Endothelial cell of umbilical vein (primary cell): ENCODE results near the gene DSG4. TPM values are rescaled to one million over a fixed set of nuclear protein-coding genes. Genes with fewer than 3 reads are reported as not detected.

ENCODE experiments used
- BruUV-seq: library from RNA; stranded (reverse); fragments of 400-500 nt; replicated peaks from 2 replicates; lab custom pipeline; 2021; lab: Mats Ljungman, UMichigan
- CTCF ChIA-PET: fragments of 300-600, 350-600 bp; sonication (Branson Sonifier 250); formaldehyde crosslinking; loops from one replicate; lab custom pipeline; 2021; ENCODE audit warnings: antibody characterized with exemption, inconsistent platforms; lab: Charles Lee
- POLR2A ChIA-PET: fragments of 300-600, 350-600 bp; sonication (Branson Sonifier 250); formaldehyde crosslinking; loops from one replicate; lab custom pipeline; 2021; ENCODE audit warnings: antibody characterized with exemption, inconsistent platforms; lab: Charles Lee
- DNase-seq: peaks from one replicate; pipeline ENCODE4 v3.0.0-alpha.2; 2011; ENCODE audit warnings: low read depth, low spot score
- FAIRE-seq: peaks from 2 replicates; lab custom pipeline; 2011; peaks lifted over from hg19 to GRCh38; lab: Jason Lieb, UNC
- H2AFZ ChIP-seq: 2 replicates; pipeline ENCODE4 v1.6.0; 2012; ENCODE audit warnings: low read depth, low read length, control low read depth, inconsistent platforms
- H3K27ac ChIP-seq: 2 replicates; pipeline ENCODE4 v1.5.1; 2011; ENCODE audit warnings: low read depth, mild to moderate bottlenecking, control low read depth, low read length, moderate library complexity; ENCODE audit not compliant: insufficient read depth
- H3K27me3 ChIP-seq, 2 experiments: 2 replicates each; pipeline versions ENCODE4 v1.6.0 to v1.6.1; 2011; ENCODE audit warnings: low read length in 2 of 2, mixed read lengths in 1 of 2; ENCODE audit not compliant: control insufficient read depth in 2 of 2, insufficient read depth in 2 of 2
- H3K36me3 ChIP-seq, 2 experiments: 2 replicates in 1 of 2; 3 replicates in 1 of 2; pipeline ENCODE4 v1.5.1; 2011; ENCODE audit warnings: low read length in 2 of 2, mild to moderate bottlenecking in 1 of 2, moderate library complexity in 1 of 2; ENCODE audit not compliant: control insufficient read depth in 2 of 2, insufficient read depth in 2 of 2; ENCODE audit errors: extremely low read depth in 1 of 2
- H3K4me1 ChIP-seq: 3 replicates; pipeline ENCODE4 v1.5.1; 2011; ENCODE audit warnings: mild to moderate bottlenecking, low read length; ENCODE audit not compliant: control insufficient read depth, insufficient read depth; ENCODE audit errors: extremely low read depth
- H3K4me2 ChIP-seq: 2 replicates; pipeline ENCODE4 v1.6.1; 2011; ENCODE audit warnings: low read length, control low read depth, mixed read lengths; ENCODE audit not compliant: insufficient read depth
- H3K4me3 ChIP-seq, 3 experiments: fragments of 200-600 bp in 1 of 3; sonication (generic), shearing (Covaris generic) in 1 of 3; replicated peaks in 1 of 3; 2 replicates each; pipeline ENCODE4 v1.5.1; 2011 to 2016; ENCODE audit warnings: control low read depth in 3 of 3, low read length in 3 of 3, mild to moderate bottlenecking in 2 of 3, inconsistent platforms in 1 of 3, low read depth in 1 of 3, moderate library complexity in 1 of 3; ENCODE audit not compliant: insufficient read depth in 1 of 3
- H3K79me2 ChIP-seq: 2 replicates; pipeline ENCODE4 v1.6.0; 2012; ENCODE audit warnings: low read length, inconsistent platforms; ENCODE audit not compliant: control insufficient read depth, insufficient read depth
- H3K9ac ChIP-seq: replicated peaks from 2 replicates; pipeline ENCODE3; 2011; ENCODE audit warnings: low read length, control low read depth; ENCODE audit not compliant: insufficient read depth; ENCODE audit errors: extremely low read depth
- H3K9me1 ChIP-seq: replicated peaks from 3 replicates; pipeline ENCODE4 v1.6.0; 2011; ENCODE audit warnings: mild to moderate bottlenecking, low read length; ENCODE audit not compliant: control insufficient read depth, insufficient read depth; ENCODE audit errors: extremely low read depth
- H3K9me3 ChIP-seq: replicated peaks from 2 replicates; pipeline ENCODE4 v1.5.1; 2012; ENCODE audit warnings: low read length, inconsistent platforms; ENCODE audit not compliant: control insufficient read depth, insufficient read depth
- H4K20me1 ChIP-seq: replicated peaks from 2 replicates; pipeline ENCODE3; 2011; ENCODE audit warnings: mild to moderate bottlenecking, low read length; ENCODE audit not compliant: control insufficient read depth, insufficient read depth; ENCODE audit errors: extremely low read depth
- CTCF ChIP-seq, 2 donors: IDR thresholded peaks; 1 replicate in 1 of 2; 2 replicates in 1 of 2; pipeline ENCODE4 v1.5.1; 2011; ENCODE audit warnings: low read length in 2 of 2, mild to moderate bottlenecking in 2 of 2, moderate library complexity in 2 of 2, control low read depth in 1 of 2, inconsistent platforms in 1 of 2, low read depth in 1 of 2; ENCODE audit not compliant: insufficient read depth in 1 of 2; ENCODE audit errors: extremely low read depth in 1 of 2
- EZH2 ChIP-seq: IDR thresholded peaks from 2 replicates; pipeline ENCODE4 v1.6.1; 2012; ENCODE audit warnings: borderline replicate concordance, low read depth, mild to moderate bottlenecking, moderate library complexity, low read length, inconsistent platforms; ENCODE audit not compliant: severe bottlenecking
- GATA2 ChIP-seq: IDR thresholded peaks from 2 replicates; pipeline ENCODE4 v1.7.0; 2011; ENCODE audit warnings: low read depth, mild to moderate bottlenecking, moderate library complexity, mixed read lengths, low read length; ENCODE audit not compliant: insufficient read length, insufficient read depth
- JUN ChIP-seq: IDR thresholded peaks from 2 replicates; pipeline ENCODE4 v1.6.1; 2011; ENCODE audit warnings: borderline replicate concordance, low read depth; ENCODE audit not compliant: insufficient read length, insufficient read depth
- MAX ChIP-seq: IDR thresholded peaks from 2 replicates; pipeline ENCODE4 v1.6.1; 2011; ENCODE audit not compliant: insufficient read depth, insufficient read length
- MYC ChIP-seq: IDR thresholded peaks from one replicate; pipeline ENCODE4 v1.6.1; 2011; ENCODE audit warnings: mild to moderate bottlenecking, low read depth, low read length
- POLR2A ChIP-seq: IDR thresholded peaks from 2 replicates; pipeline ENCODE4 v1.6.1; 2012; ENCODE audit warnings: low read depth, mild to moderate bottlenecking, control low read depth, low read length
- POLR2AphosphoS5 ChIP-seq: IDR thresholded peaks from 2 replicates; pipeline ENCODE4 v1.6.1; 2012; ENCODE audit warnings: low read depth, mild to moderate bottlenecking, control low read depth, low read length, moderate library complexity; ENCODE audit not compliant: insufficient read depth
- dilution Hi-C: fragments of 300-500 bp; cut with MboI; formaldehyde crosslinking; loops from one replicate; pipeline ENCODE4 v1.15.0; 2019; ENCODE audit warnings: low sequenced_read_pairs; ENCODE audit not compliant: extremely low pct_ligation_motif_present
- intact Hi-C: fragments of 100-400 bp; cut with micrococcal nuclease; formaldehyde crosslinking; loops from one replicate; pipeline ENCODE4 v1.10.0; 2022
- polyA plus RNA-seq, 4 experiments: library from polyadenylated mRNA; depleted of rRNA in 3 of 4; stranded (reverse) in 3 of 4; unstranded in 1 of 4; fragments of >200 nt; gene quantifications; 2 replicates each; pipeline versions ENCODE4 v1.2.1 to v1.2.3, GENCODE V29; 2011 to 2012; ENCODE audit warnings: missing spikeins in 1 of 4
- total RNA-seq: library from RNA; stranded (reverse); gene quantifications from 2 replicates; pipeline ENCODE4 v1.2.3, GENCODE V29; 2021

DSG4 gene
- total and polyA plus RNA-seq, 2 donors (not counting 3 experiments of a cell fraction or from before 2014, with no cell fraction given), result not detected

GRCh38 chr18:31430072-31430471 is 53.5 kb downstream of the DSG4 start:
- no peaks in the 10 kb centered on the region for H3K36me3 ChIP-seq
- H2AFZ ChIP-seq, result no peak overlapping the region
- H3K79me2 ChIP-seq, result no peaks in the 10 kb centered on the region
- POLR2A ChIA-PET, result no interaction called here
- intact Hi-C loops, result no loop called here
- FAIRE-seq (no peak), DNase-seq (no peak)
- H3K4me3 ChIP-seq, result no peak overlapping the region
- no peaks in the 10 kb centered on the region for H3K27me3 ChIP-seq
- TF ChIP-seq MAX (no peak), CTCF (IDR thresholded peaks at IDR 0.05; ENCODE audit: extremely low read depth in 1 of 2, insufficient read depth in 1 of 2, low read depth in 1 of 2, low read length in 2 of 2) (no peak), MYC (no peak), JUN (no peak), GATA2 (no peak)
- no TSS peak for BruUV-seq
- dilution Hi-C loops, result no loop called here
- no peaks in the 10 kb centered on the region for H3K4me1 ChIP-seq
- peaks cover 2% of the 10 kb centered on the region for H4K20me1 ChIP-seq
- H3K9ac ChIP-seq, result no peak overlapping the region
- no peak overlapping the region for H3K27ac ChIP-seq
- CTCF ChIA-PET, result interaction anchor here (0.7 to 2.3 kb wide), 3 partner anchors 10 to 31 kb away, joined by 3 to 8 read pairs (median 3); no protein-coding TSS in a partner anchor
- no peaks in the 10 kb centered on the region for H3K9me1 ChIP-seq
- H3K4me2 ChIP-seq, result no peak overlapping the region
- no peaks in the 10 kb centered on the region for H3K9me3 ChIP-seq

GRCh38 chr18:31430554-31430953 is 54.0 kb downstream of the DSG4 start:
- no peak overlapping the region for H3K4me3 ChIP-seq
- no peak overlapping the region for H3K4me2 ChIP-seq
- no peaks in the 10 kb centered on the region for H3K4me1 ChIP-seq
- ChIA-PET CTCF (interaction anchor here (0.7 to 2.3 kb wide), 2 partner anchors 10 to 32 kb away, joined by 3 to 8 read pairs; no protein-coding TSS in a partner anchor), POLR2A (no interaction called here)
- H2AFZ ChIP-seq, result no peak overlapping the region
- BruUV-seq, result no TSS peak
- no peaks in the 10 kb centered on the region for H3K79me2 ChIP-seq
- no peaks in the 10 kb centered on the region for H3K36me3 ChIP-seq
- no peak for DNase-seq
- no peaks in the 10 kb centered on the region for H3K27me3 ChIP-seq
- no peaks in the 10 kb centered on the region for H3K9me1 ChIP-seq
- H3K9me3 ChIP-seq, result no peaks in the 10 kb centered on the region
- no peak for FAIRE-seq
- H4K20me1 ChIP-seq, result peaks cover 2% of the 10 kb centered on the region
- no peak overlapping the region for H3K27ac ChIP-seq
- no peak overlapping the region for H3K9ac ChIP-seq
- dilution Hi-C loops (no loop called here), intact Hi-C loops (no loop called here)
- no peak for TF ChIP-seq MAX
- TF ChIP-seq EZH2, result no peak
- TF ChIP-seq POLR2AphosphoS5, result no peak
- no peak for TF ChIP-seq POLR2A
- TF ChIP-seq GATA2, result no peak
- TF ChIP-seq CTCF (IDR thresholded peaks at IDR 0.05; ENCODE audit: extremely low read depth in 1 of 2, insufficient read depth in 1 of 2, low read depth in 1 of 2, low read length in 2 of 2), result no peak
- no peak for TF ChIP-seq JUN
- TF ChIP-seq MYC, result no peak
